NCI-H524 treated with DMSO at 0.1 percent for 48 hours (cell line): ENCODE data around the gene SLC45A2.
A peak's percentile ranks its signal among the peaks of the same experiment; 100 is the strongest.
"Not testable (repeated sequence)": the region's sequence is repeated elsewhere in the genome, so short reads cannot be mapped to it uniquely, and the experiment has no call there.

Source experiments
- DNase-seq: peaks from one replicate; lab custom pipeline; 2025; lab: John Stamatoyannopoulos, UW

The SLC45A2 gene

DNA sequence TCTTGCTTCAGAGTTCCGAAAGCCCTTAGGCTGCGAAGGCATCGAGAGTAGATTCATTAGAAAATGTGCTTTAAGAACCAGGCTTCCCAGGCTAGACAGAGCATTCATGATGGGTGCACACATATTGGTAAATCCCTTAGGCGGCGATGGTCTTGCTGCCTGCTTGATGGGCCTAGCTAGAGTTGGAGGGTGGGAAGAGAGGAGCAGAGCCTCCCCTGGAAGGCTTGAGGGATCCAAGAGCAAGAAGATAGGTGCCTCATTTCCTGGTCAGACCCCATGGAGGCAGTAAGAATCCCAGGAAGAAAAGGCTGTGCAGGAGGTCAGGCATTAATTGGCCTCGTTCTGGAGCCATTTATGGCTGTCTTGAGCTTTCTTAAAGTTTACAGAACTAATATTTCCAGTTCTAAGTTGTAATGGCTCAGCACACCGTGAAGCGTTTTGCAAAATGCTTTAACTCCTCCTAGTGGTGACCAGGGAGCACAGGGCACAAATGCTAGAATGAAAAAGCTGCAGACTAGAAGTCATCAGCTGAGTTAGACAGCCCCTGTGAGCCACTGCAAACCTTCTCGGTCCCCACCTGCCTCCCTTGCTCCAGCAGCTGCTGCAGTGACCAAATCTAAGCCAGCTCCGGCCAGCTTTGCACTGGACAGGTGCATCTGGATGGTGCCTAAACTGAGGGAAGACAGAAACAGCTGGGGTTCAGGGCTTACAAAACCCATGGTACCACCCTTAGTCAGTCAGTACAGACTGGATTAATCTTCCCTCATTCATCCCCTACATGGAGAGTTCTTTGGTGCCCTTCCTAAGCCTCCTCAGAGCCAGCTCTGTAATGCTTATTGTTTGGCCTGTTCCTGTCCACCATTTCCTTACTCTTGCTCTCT lies 14.7 kb downstream of the SLC45A2 start:
- DNase-seq, result peak; percentile 20

DNA sequence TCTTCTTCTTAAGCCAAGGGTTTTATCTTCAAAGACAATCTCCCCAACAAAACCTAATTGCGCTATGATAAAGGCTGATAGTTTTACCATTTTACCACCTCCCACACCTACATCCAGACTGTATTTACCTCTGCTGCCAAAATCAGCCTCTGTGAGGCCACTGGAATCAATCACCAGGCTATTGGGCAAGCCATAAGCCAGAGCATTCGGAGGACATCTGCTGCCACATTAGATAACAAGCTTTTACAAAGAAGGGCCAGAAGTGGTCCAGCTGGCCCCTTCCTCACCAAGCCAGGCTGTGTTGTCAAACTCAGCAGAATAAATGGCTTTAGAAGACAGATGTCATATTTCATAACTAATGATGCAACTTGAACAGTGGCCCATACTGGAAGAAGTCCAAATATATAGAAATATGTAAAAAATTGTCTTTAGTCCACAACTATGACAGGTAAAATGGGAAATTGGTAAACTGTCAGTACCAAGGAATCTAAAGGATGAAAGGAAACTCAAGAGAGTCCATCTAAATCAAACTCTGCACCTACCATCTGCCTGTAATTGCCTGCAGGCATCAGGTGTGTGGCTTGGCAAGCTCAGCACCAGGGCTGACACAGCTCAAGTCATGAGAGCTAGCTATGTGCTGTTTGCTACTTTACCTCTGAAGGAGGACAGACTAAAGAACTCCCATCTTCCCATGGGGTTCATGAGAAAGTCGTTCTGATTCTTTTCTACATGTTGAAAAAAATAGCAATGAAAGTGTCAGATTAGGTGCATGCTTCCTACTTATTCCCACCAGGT lies 16.1 kb downstream of the SLC45A2 start:
- DNase-seq, result peak; percentile 98

DNA sequence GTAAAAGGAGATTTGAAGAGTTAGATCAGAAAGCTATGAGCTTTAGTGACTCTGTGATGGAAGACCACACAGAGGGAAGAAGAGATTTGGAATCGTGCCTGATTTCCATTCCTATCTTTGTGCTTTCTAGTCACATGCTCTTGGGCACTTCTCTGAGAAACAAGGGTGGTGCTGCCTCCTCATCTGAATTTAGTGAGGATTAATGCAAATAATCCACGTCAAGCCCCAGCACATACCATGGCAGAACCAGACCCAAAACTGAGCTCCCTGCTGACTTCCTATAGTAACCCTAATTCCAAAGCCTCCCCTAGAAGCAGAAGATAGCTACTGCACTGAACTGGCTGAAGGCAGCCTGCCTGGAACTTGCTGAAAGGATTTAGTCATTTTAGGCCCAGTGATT lies 17.7 kb downstream of the SLC45A2 start:
- DNase-seq, result peak; percentile 6

DNA sequence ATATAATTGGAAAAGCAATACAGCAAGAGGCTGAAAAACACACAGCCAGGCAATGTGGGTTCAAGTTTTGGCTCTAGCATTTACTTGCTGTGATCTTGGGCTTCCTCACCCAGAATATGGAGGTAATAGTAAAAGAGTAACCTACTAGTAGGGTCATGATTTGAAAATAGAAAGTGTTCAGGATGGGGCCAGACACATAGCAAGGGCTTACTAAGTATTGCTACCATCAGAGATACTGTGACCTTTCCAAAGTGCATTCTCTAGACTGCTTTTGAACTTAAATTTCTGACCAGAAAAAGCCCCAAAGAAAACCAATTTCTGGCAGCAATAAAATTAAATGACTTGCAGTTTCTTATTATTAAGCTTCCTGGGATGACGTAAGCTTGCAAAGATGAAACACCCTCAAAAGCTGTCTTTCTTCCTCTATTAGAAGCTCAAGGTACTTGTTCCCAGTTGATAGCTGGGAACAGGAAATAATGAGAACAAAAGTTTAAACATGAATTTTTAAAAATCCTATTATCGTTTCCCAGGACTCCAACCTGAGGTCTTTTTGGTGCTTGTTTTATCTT lies 20.3 kb downstream of the SLC45A2 start:
- DNase-seq, result no peak

DNA sequence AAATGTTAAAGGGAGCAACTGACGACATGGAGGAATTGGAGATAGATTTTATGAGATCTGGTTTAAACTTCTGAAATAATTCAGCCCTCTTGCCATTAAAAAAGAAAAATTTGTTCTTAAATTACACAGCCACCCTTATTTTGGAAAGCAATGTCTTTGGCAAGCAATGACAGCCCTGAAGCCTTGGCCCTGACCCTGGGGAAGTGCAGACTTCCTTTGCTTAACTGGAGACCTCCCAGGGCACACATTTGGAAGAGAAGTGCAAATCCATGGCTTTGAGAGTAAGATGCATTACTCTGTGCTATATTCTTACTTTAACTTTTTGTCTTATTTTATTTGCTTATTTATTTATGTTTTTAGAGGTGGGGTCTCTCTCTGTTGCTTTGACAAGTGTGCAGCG lies 26.3 kb downstream of the SLC45A2 start:
- no peak for DNase-seq

DNA sequence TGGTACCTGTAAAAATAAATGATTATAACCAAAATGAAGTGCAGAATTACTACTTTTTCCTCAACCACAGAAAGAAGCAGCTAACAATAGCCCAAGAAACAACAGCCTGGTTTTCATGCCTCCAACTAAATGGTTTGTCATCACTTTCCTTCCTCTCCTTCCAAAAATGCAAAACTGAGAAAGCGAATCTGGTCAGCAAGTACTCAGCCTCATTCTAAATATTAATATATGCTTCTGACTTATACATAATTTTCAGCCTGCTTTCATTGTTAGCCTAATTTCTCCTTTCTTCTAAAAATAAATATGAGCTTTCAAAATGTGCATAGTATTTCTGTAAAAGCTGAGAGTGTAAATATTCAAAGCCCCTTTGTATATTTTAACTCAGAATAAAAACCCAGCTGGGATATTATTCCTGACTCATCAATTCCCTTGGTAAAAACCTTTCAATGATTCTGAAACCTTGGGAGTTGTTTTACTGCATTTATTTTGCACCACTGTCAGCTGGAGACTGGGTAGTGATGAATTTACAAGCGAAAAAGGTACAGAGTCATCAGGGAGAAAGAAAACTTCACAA lies 26.8 kb downstream of the SLC45A2 start:
- DNase-seq, result no peak

DNA sequence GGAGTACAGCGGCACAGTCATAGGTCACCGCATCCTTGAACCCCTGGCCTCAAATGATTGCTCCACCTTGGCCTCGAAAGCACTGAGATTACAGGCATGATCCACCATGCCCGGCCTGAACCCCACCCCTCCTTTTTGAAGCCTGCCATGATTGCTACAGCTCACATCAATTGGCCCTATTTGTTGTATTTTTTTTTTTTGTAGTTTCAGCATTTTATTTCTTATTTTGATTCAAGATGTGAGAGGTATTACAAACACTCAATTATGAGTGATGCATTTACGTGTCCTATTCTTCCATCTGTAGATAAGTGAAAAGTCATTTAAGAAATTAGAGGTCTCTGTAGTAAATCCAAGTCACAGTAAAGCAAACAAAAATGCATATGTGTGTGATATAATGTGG lies 32.3 kb downstream of the SLC45A2 start:
- DNase-seq, result not testable (repeated sequence)

DNA sequence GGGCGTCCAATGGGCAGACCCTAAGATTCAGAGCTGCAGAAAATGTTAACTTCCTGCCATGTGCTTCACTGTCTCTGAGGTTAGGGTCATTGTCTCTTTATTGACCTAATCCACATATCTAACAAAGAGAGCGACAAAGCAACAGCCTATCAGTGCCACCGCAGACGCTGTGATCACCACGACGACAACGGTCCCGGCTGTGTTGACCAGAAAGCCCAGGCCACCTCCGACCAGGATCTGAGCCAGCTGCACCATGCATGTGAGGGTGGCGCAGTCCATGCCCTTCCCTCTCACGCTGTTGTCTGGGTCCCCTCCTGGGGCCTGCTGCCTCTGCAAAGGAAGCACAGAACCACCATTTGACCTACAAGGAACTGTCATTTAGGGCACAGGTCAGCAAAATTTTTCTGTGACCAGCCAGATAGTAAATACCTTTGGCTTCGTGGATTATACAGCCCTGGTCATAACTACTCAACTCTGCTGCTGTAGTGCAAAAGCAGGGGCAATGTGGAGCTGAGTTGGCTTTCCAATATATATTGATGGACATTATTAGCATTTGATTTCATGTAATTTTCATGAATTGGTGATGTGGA lies 39.9 kb downstream of the SLC45A2 start:
- DNase-seq, result no peak

DNA sequence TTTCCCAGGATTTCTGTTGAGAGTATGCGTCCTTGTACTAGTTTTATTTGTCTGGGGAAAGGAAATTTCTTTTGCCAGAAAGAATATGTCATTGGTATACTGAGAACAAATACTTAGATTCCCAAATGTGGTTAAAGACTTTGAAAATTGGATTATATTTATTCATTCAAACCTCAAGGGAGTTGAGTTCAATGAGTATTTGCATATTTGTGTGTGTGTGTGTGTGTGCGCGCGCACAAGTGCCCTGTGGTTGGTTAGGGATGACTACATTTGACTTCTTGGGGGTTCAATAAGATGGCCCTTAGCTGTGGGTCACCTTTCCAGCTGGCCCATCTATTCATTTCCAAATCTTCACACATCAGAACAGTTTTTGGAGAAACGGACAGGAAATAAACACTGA lies 43.4 kb downstream of the SLC45A2 start:
- DNase-seq, result no peak

DNA sequence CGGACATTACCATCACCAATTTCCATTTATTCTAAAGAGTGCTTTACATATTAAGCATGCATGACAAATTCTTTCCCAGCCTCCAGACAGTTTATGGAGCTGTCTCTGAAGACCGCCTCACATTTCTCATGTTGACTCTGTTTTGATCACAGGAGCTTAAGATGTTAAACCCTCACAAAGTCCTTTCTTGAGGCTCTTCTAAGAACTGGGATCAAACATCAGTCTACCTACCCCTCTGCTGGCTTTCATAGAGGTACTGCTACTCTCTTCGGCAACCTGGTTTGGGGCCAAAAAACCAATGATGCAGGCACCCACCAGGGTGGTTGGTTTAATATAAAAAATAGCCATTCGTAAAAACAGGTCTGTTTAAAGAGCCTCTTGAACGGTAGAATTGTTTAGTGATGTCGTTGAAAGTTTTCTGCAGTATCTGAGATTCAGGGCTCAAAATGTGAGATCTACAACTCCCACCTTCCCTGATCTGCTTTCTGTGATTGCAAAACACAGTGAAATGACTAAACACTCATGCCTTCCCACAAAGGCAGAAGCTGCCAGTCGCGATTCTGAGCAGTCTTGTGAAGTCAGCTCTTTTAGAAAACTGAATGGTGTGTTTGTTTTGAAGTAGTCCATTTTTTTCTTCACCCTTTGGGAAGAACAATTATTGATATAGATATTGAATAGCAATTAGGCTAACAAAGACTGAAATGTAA lies 44.8 kb downstream of the SLC45A2 start:
- no peak for DNase-seq

DNA sequence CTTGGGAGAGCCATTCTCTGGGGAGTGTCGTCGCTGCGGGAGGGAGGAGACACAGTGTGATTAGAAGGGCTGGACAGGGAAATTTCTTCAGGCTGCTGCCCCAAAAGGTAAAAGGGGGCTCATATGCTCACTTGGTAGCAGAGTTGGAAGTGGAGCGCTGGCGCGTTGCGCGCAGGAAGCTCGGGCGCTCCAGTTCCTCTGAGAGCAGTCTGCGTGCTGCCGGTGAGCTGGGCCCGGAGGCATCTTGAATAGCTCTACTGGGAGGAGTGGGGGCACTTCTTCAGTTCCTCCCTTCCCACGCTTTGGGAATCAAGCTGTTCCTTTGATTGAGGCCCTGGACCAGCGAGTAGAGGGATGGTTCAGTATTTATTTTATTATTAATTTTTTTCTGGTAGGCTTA lies 45.6 kb downstream of the SLC45A2 start:
- no peak for DNase-seq

DNA sequence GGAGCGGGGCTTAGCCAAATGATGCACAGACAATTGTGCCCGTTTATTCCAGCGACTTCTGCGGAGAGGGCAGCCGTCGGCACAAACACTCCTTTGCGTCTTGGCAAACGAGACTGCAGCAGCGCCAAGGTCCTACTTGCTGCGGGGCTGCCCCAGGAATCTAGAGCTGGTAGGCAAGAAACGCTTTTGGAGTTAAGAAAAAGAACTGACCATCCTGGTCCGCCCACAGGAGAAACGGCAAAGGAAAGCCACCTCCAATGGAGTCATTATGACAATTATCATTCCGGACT lies 46.0 kb downstream of the SLC45A2 start:
- DNase-seq, result no peak

DNA sequence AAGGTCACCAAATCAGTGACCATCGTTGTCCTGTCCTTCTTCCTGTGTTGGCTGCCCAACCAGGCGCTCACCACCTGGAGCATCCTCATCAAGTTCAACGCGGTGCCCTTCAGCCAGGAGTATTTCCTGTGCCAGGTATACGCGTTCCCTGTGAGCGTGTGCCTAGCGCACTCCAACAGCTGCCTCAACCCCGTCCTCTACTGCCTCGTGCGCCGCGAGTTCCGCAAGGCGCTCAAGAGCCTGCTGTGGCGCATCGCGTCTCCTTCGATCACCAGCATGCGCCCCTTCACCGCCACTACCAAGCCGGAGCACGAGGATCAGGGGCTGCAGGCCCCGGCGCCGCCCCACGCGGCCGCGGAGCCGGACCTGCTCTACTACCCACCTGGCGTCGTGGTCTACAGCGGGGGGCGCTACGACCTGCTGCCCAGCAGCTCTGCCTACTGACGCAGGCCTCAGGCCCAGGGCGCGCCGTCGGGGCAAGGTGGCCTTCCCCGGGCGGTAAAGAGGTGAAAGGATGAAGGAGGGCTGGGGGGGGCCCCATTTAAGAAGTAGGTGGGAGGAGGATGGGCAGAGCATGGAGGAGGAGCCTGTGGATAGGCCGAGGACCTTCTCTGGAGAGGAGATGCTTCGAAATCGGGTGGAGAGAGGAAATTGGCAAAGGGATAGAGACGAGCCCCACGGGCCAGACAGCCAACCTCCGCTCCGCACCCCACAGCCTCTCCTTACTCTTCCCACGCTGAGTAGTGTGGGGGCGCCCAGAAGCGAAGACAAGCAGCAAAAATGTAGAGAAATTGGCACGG lies 46.6 kb downstream of the SLC45A2 start:
- DNase-seq, result no peak

DNA sequence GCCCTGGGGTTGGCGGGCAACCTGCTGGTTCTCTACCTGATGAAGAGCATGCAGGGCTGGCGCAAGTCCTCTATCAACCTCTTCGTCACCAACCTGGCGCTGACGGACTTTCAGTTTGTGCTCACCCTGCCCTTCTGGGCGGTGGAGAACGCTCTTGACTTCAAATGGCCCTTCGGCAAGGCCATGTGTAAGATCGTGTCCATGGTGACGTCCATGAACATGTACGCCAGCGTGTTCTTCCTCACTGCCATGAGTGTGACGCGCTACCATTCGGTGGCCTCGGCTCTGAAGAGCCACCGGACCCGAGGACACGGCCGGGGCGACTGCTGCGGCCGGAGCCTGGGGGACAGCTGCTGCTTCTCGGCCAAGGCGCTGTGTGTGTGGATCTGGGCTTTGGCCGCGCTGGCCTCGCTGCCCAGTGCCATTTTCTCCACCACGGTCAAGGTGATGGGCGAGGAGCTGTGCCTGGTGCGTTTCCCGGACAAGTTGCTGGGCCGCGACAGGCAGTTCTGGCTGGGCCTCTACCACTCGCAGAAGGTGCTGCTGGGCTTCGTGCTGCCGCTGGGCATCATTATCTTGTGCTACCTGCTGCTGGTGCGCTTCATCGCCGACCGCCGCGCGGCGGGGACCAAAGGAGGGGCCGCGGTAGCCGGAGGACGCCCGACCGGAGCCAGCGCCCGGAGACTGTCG lies 47.3 kb downstream of the SLC45A2 start:
- DNase-seq, result no peak

DNA sequence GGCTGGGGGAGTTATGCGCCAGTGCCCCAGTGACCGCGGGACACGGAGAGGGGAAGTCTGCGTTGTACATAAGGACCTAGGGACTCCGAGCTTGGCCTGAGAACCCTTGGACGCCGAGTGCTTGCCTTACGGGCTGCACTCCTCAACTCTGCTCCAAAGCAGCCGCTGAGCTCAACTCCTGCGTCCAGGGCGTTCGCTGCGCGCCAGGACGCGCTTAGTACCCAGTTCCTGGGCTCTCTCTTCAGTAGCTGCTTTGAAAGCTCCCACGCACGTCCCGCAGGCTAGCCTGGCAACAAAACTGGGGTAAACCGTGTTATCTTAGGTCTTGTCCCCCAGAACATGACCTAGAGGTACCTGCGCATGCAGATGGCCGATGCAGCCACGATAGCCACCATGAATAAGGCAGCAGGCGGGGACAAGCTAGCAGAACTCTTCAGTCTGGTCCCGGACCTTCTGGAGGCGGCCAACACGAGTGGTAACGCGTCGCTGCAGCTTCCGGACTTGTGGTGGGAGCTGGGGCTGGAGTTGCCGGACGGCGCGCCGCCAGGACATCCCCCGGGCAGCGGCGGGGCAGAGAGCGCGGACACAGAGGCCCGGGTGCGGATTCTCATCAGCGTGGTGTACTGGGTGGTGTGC lies 48.0 kb downstream of the SLC45A2 start, which contains the start of gene RXFP3:
TSS of gene RXFP3 (plus strand) at position 6 of the 636 bp plus-strand sequence. CDS start at position 361, 355 bp downstream.
- no peak for DNase-seq

DNA sequence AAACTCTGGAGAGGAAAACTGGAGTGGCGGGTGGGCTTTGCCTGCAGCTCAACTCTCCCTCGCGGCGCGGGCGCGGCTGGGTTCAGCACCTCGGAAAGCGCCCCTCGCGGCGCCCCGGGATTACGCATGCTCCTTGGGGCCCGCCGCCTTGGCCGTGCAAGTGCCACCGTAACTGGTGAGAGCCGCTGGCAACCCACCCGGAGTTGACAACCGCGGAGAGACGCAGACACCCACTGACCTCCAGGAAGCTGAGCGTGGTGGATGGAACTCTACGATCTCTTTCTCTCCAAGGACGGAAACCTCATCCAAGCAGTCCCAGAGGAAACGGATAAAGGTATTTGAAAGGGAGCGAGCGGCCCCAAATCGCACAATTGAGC lies 48.5 kb downstream of the SLC45A2 start:
- DNase-seq, result peak; percentile 49

DNA sequence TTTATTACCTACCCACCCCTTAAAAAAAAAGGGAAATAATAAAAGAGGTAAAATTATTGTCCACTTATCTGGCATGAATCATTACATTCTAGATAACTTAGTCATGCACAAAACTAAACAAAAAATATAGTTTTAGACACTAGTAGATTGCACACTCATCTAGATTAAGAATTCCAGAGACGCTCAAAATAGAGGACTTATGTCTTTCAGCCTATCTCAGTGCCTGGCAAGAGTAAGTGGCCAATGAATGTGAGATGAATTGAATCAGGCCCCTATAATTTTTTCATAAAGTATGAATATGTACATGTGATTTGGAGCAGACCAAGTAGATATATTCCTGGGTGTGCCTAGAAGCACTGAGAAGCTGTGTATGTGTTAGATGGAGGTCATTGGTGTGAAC lies 50.3 kb downstream of the SLC45A2 start:
- DNase-seq, result no peak

DNA sequence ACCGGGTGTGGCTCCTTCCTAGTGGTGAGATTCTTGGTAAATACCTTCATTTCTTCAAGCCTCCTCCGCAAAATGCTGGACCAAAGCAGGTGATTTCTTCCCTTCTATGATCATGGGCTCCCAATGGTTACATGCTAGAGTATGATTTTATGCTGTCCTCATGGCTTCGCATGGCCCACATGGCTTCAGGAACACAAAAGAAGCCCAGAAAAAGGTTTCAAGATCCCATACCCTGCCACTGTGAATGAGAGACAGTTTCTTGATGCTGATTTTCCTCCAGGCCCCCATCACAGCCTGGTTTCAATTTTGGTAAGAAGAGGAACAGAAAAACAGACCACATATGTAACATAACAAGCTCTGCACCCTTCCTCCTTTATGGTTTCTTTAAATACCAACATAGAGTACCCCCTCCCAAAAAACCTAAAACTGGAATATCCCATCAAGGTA lies 50.7 kb downstream of the SLC45A2 start:
- DNase-seq, result no peak

DNA sequence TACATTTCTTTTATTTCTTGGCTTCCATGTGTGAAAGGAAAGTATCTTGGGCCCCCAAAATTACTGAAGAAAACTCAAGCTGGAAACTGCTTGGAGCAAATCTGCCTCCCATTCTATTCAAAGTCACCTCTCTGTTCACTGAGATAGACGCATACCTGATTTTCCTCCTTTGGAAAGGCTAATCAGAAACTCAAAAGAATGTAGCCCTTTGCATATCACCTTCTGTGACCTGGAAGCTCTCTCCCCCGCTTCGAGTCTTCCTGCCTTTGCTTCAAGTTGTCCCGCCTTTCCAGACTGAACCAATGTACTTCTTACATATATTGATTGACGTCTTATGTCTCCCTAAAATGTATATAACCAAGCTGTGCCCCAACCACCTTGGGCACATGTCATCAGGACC lies 53.4 kb downstream of the SLC45A2 start:
- no peak for DNase-seq
